ENCODE data around the gene TUBB6.

GRCh38 chr18:12306752-12307700 lies 1.0 kb upstream of the TUBB6 start:
- TF ChIP-seq, protein P1, sequence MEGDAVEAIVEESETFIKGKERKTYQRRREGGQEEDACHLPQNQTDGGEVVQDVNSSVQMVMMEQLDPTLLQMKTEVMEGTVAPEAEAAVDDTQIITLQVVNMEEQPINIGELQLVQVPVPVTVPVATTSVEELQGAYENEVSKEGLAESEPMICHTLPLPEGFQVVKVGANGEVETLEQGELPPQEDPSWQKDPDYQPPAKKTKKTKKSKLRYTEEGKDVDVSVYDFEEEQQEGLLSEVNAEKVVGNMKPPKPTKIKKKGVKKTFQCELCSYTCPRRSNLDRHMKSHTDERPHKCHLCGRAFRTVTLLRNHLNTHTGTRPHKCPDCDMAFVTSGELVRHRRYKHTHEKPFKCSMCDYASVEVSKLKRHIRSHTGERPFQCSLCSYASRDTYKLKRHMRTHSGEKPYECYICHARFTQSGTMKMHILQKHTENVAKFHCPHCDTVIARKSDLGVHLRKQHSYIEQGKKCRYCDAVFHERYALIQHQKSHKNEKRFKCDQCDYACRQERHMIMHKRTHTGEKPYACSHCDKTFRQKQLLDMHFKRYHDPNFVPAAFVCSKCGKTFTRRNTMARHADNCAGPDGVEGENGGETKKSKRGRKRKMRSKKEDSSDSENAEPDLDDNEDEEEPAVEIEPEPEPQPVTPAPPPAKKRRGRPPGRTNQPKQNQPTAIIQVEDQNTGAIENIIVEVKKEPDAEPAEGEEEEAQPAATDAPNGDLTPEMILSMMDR (IDR thresholded peaks at IDR 0.05; ENCODE audit: low read depth, low read length): no peak
- no peak for TF ChIP-seq EZH2phosphoT487 (IDR thresholded peaks at IDR 0.05; ENCODE audit: low read depth)

All from OCI-LY3 (cell line).